ENCODE data around the gene TBC1D24. TPM values are rescaled to one million over a fixed set of nuclear protein-coding genes. Genes with fewer than 3 reads are reported as not detected.

The TBC1D24 gene
- total and polyA plus RNA-seq, 2 experiments from 2014 or later, result 5.4 to 21.0 TPM

- TF ChIP-seq ZNF114 (CRISPR knock-in tag; IDR thresholded peaks at IDR 0.05), result no peak
- no peak for TF ChIP-seq EZH2 (IDR thresholded peaks at IDR 0.05; ENCODE audit: low read depth, unreplicated experiment)
- TF ChIP-seq REST (IDR thresholded peaks at IDR 0.05; ENCODE audit: unreplicated experiment), result no peak
- TF ChIP-seq EZH2phosphoT487 (IDR thresholded peaks at IDR 0.05; ENCODE audit: unreplicated experiment), result no peak
- no peak for TF ChIP-seq STAT1 (IDR thresholded peaks at IDR 0.05; ENCODE audit: unreplicated experiment)
- no peak for TF ChIP-seq ZNF331 (CRISPR knock-in tag; IDR thresholded peaks at IDR 0.05; ENCODE audit: low read depth)
- no peak for TF ChIP-seq CREB1 (CRISPR knock-in tag; IDR thresholded peaks at IDR 0.05; ENCODE audit: low read depth)
- TF ChIP-seq ETS1 (IDR thresholded peaks at IDR 0.05), result no peak
- TF ChIP-seq JUNB (IDR thresholded peaks at IDR 0.05; ENCODE audit: unreplicated experiment), result no peak
- TF ChIP-seq NANOG (IDR thresholded peaks at IDR 0.05; ENCODE audit: borderline replicate concordance), result no peak
- TF ChIP-seq POLR2AphosphoS5 (IDR thresholded peaks at IDR 0.05; ENCODE audit: low read depth), result no peak
- no peak for TF ChIP-seq ZNF462 (CRISPR knock-in tag; IDR thresholded peaks at IDR 0.05)
- no peak for TF ChIP-seq CTCF (conservative IDR thresholded peaks at IDR 0.05; ENCODE audit: low read depth in 2 of 2)
- ATAC-seq (no peak), DNase-seq (ENCODE audit: low spot score) (no peak)
- H3K27me3 Mint-ChIP-seq (ENCODE audit: insufficient read depth, low read depth, poor library complexity), result peaks cover 14% of the 10 kb centered on the region
- peaks cover 8% of the 10 kb centered on the region for H3K79me2 ChIP-seq (replicated peaks; ENCODE audit: insufficient read depth)
- H2AFZ ChIP-seq, result no peak overlapping the region
- H3K4me3 ChIP-seq, result no peak overlapping the region
- no peaks in the 10 kb centered on the region for H3K9me3 Mint-ChIP-seq
- no peaks in the 10 kb centered on the region for H3K4me1 ChIP-seq (ENCODE audit: insufficient read depth)
- peaks cover 16% of the 10 kb centered on the region for H4K20me1 ChIP-seq (replicated peaks; ENCODE audit: insufficient read depth)
- H3K27me3 ChIP-seq (ENCODE audit: insufficient read depth), result no peaks in the 10 kb centered on the region
- H3K27ac Mint-ChIP-seq, result no peak overlapping the region
- H3K9me2 ChIP-seq (ENCODE audit: insufficient read depth), result no peaks in the 10 kb centered on the region
- no peaks in the 10 kb centered on the region for H3F3A ChIP-seq (replicated peaks; ENCODE audit: low read depth)
- no peaks in the 10 kb centered on the region; the same call in 1 of the 3 replicates for H3K36me3 Mint-ChIP-seq (ENCODE audit: low read depth)
- H3K4me2 ChIP-seq, result no peak overlapping the region
- no peak overlapping the region for H3K4me3 Mint-ChIP-seq
- H3K36me3 ChIP-seq (ENCODE audit: insufficient read depth), result no peaks in the 10 kb centered on the region
- no peak overlapping the region for H3K27ac ChIP-seq (ENCODE audit: low read depth)
- H3K4me1 Mint-ChIP-seq, result peaks cover 16% of the 10 kb centered on the region
Observed at GRCh38 chr16:2482249-2482648, 7.3 kb downstream of the TBC1D24 start.
